A549 (cell line): ENCODE data around the gene RIMS4. TPM values are rescaled to one million over a fixed set of nuclear protein-coding genes. Genes with fewer than 3 reads are reported as not detected.

ENCODE experiments used
- ATAC-seq, 2 experiments: fragments of 200-7000 bp in 1 of 2; fragments of >200 bp in 1 of 2; cut with Nextera tagmentation in 1 of 2; cut with Tn5 transposase in 1 of 2; 3 replicates each; pipeline versions ENCODE4 v1.8.0 to v1.9.1; 2018 to 2020; ENCODE audit warnings: mild to moderate bottlenecking in 1 of 2, moderate library complexity in 1 of 2
- CTCF ChIA-PET: fragments of 300-600 bp; sonication (Branson Sonifier 250); formaldehyde crosslinking; extraction: SDS; loops from one replicate; lab custom pipeline; 2021; ENCODE audit warnings: antibody characterized with exemption, inconsistent platforms; lab: Yijun Ruan, JAX
- POLR2A ChIA-PET: fragments of 350-600 bp; formaldehyde crosslinking; extraction: SDS; loops from one replicate; lab custom pipeline; 2021; ENCODE audit warnings: antibody characterized with exemption, inconsistent platforms; lab: Yijun Ruan, JAX
- DNase-seq, 2 experiments: peaks; one replicate each; pipeline versions ENCODE4 v3.0.0 to v3.0.0-alpha.2; 2011 to 2016; ENCODE audit warnings: low read depth in 1 of 2, low spot score in 1 of 2
- FAIRE-seq: peaks from 2 replicates; lab custom pipeline; 2011; peaks lifted over from hg19 to GRCh38; lab: Jason Lieb, UNC
- H3K27ac ChIP-seq, 2 experiments: fragments of >200 bp; sonication (Bioruptor Twin); formaldehyde crosslinking; 3 replicates each; pipeline ENCODE4 v1.5.1; 2016 to 2017
- H3K4me1 ChIP-seq: fragments of >200 bp; sonication (Bioruptor Twin); formaldehyde crosslinking; 3 replicates; pipeline ENCODE4 v1.6.1; 2016
- H3K4me2 ChIP-seq: fragments of >200 bp; sonication (Bioruptor Twin); formaldehyde crosslinking; 3 replicates; pipeline ENCODE4 v1.6.1; 2016
- H3K4me3 ChIP-seq: fragments of >200 bp; sonication (Bioruptor Twin); formaldehyde crosslinking; 3 replicates; pipeline ENCODE4 v1.5.1; 2016
- H3K9me3 ChIP-seq: fragments of >200 bp; sonication (Bioruptor Twin); formaldehyde crosslinking; 3 replicates; pipeline ENCODE4 v1.6.1; 2016
- ATOH8 ChIP-seq: fragments of 250-450 bp; sonication (Bioruptor Pico); IDR thresholded peaks from 2 replicates; pipeline ENCODE4 v1.5.0; 2020; ENCODE audit warnings: low read depth, mild to moderate bottlenecking, moderate library complexity
- ELK1 ChIP-seq: fragments of 150-350 bp; IDR thresholded peaks from 2 replicates; pipeline ENCODE4 v1.6.1; 2014; ENCODE audit warnings: low read depth, mild to moderate bottlenecking, low read length
- EP300 ChIP-seq, 2 experiments: fragments of >200 bp; sonication (Bioruptor Twin); formaldehyde crosslinking; IDR thresholded peaks; 2 replicates in 1 of 2; 3 replicates in 1 of 2; pipeline ENCODE4 v1.6.1; 2016 to 2017
- ESRRA ChIP-seq: fragments of 150-350 bp; IDR thresholded peaks from 2 replicates; pipeline ENCODE4 v1.6.1; 2014; ENCODE audit warnings: mild to moderate bottlenecking, low read length, borderline replicate concordance
- FOSL2 ChIP-seq, 2 experiments: fragments of 450-650 bp in 1 of 2; fragments of >200 bp in 1 of 2; sonication (Bioruptor Twin) in 1 of 2; formaldehyde crosslinking; IDR thresholded peaks; 2 replicates each; pipeline versions ENCODE4 v1.5.0 to v1.6.1; 2016 to 2020; ENCODE audit warnings: mild to moderate bottlenecking in 1 of 2, moderate library complexity in 1 of 2
- HEYL ChIP-seq: fragments of 250-450 bp; sonication (Bioruptor Pico); IDR thresholded peaks from 2 replicates; pipeline ENCODE4 v1.8.0; 2021; ENCODE audit warnings: mild to moderate bottlenecking, moderate library complexity
- HOXB13 ChIP-seq: fragments of 250-450 bp; sonication (Bioruptor Pico); IDR thresholded peaks from 2 replicates; pipeline ENCODE4 v1.5.0; 2020; ENCODE audit warnings: low read depth, mild to moderate bottlenecking, moderate library complexity
- MAFK ChIP-seq: fragments of 450-650 bp; IDR thresholded peaks from 2 replicates; pipeline ENCODE4 v1.6.1; 2014; ENCODE audit not compliant: partially characterized antibody
- MAX ChIP-seq: IDR thresholded peaks from 2 replicates; pipeline ENCODE4 v1.6.1; 2012
- MAZ ChIP-seq: fragments of 150-350 bp; IDR thresholded peaks from 2 replicates; pipeline ENCODE4 v1.6.1; 2014; ENCODE audit warnings: antibody characterized with exemption, low read depth, low read length, borderline replicate concordance
- NPAS2 ChIP-seq: fragments of 250-450 bp; sonication (Bioruptor Pico); IDR thresholded peaks from 2 replicates; pipeline ENCODE4 v1.8.0; 2022; ENCODE audit warnings: mild to moderate bottlenecking, moderate library complexity, borderline replicate concordance
- PHF8 ChIP-seq: fragments of 200-600 bp; sonication (generic); IDR thresholded peaks from 2 replicates; pipeline ENCODE4 v1.6.1; 2016; ENCODE audit warnings: low read depth, mild to moderate bottlenecking, antibody characterized with exemption, moderate library complexity, borderline replicate concordance
- RAD21 ChIP-seq, 2 experiments: fragments of >200 bp in 1 of 2; sonication (Bioruptor Twin) in 1 of 2; formaldehyde crosslinking in 1 of 2; IDR thresholded peaks in 1 of 2; conservative IDR thresholded peaks in 1 of 2; 2 replicates in 1 of 2; 3 replicates in 1 of 2; pipeline ENCODE4 v1.6.1; 2012 to 2018; ENCODE audit warnings: inconsistent platforms in 1 of 2
- REST ChIP-seq: fragments of 200-600 bp; sonication (generic); IDR thresholded peaks from 2 replicates; pipeline ENCODE4 v1.6.1; 2016; ENCODE audit warnings: antibody characterized with exemption, mild to moderate bottlenecking, moderate library complexity
- RFX5 ChIP-seq: fragments of 450-650 bp; IDR thresholded peaks from 2 replicates; pipeline ENCODE4 v1.7.1; 2014; ENCODE audit warnings: antibody characterized with exemption, mild to moderate bottlenecking, moderate library complexity
- SMC3 ChIP-seq: fragments of >200 bp; sonication (Bioruptor Twin); formaldehyde crosslinking; IDR thresholded peaks from 3 replicates; pipeline ENCODE4 v1.6.1; 2018; ENCODE audit warnings: inconsistent platforms
- SREBF2 ChIP-seq: fragments of 450-650 bp; IDR thresholded peaks from 2 replicates; pipeline ENCODE4 v1.6.1; 2014; ENCODE audit warnings: mild to moderate bottlenecking, moderate library complexity
- TFCP2L1 ChIP-seq: fragments of 250-450 bp; sonication (Bioruptor Pico); IDR thresholded peaks from 2 replicates; pipeline ENCODE4 v1.5.0; 2021; ENCODE audit warnings: mild to moderate bottlenecking
- TP53 ChIP-seq: fragments of 250-450 bp; sonication (Bioruptor Pico); IDR thresholded peaks from 2 replicates; pipeline ENCODE4 v1.5.0; 2021; ENCODE audit warnings: mild to moderate bottlenecking, moderate library complexity
- WGBS: methylation state at CpG from one replicate; pipeline ENCODE4 v1.1.6; 2017; ENCODE audit errors: missing lambda C conversion rate; 5-methylcytosine and 5-hydroxymethylcytosine counted together
- polyA plus RNA-seq, 4 experiments: library from polyadenylated mRNA; depleted of rRNA in 3 of 4; stranded (reverse); fragments of >200 nt; fragmentation: RNase III in 1 of 4; extraction: RNeasy Plus Mini Kit Qiagen cat#74134 plus additional on column Dnase treatment in 1 of 4; gene quantifications; 2 replicates in 3 of 4; 3 replicates in 1 of 4; pipeline ENCODE4 v1.2.3, GENCODE V29; 2011 to 2017

Gene RIMS4
- polyA plus RNA-seq, 2 of the 4 experiments (the other 2 are of a cell fraction) = 0.39 to 1.3 TPM

GRCh38 chr20:44850272-44850671 lies 39.9 kb upstream of the RIMS4 start:
- no peak for ATAC-seq
- no peak for TF ChIP-seq MAX
- no peak for TF ChIP-seq ELK1
- TF ChIP-seq SMC3 = no peak
- no peak for TF ChIP-seq RFX5
- TF ChIP-seq MAFK = peak; percentile 14
- H3K27ac ChIP-seq = no peak overlapping the region
- FAIRE-seq = no peak
- no peaks in the 10 kb centered on the region for H3K9me3 ChIP-seq
- ChIA-PET CTCF (interaction anchor here (1.0 to 1.5 kb wide), 3 partner anchors 17 to 103 kb away, joined by 3 to 7 read pairs (median 4); no protein-coding TSS in a partner anchor), POLR2A (no interaction called here)
- no peak overlapping the region for H3K4me2 ChIP-seq
- WGBS = 23% methylated on average over 3 of the region's 3 CpGs
- H3K4me1 ChIP-seq = no peaks in the 10 kb centered on the region
- no peak overlapping the region for H3K4me3 ChIP-seq
- no peak for DNase-seq

- Histone ChIP-seq H3K9me3 (no peaks in the 10 kb centered on the region), H3K4me2 (no peak overlapping the region)
- ATAC-seq (peak; percentile 59 to 66; a peak in 4 of 6 replicates), FAIRE-seq (no peak)
- WGBS = 12% methylated on average over 1 of the region's 1 CpG
- no peak for TF ChIP-seq PHF8
- TF ChIP-seq NPAS2 (CRISPR knock-in tag) = no peak
- TF ChIP-seq RAD21 (conservative IDR thresholded peaks at IDR 0.05 in 1 of 2, IDR thresholded peaks at IDR 0.05 in 1 of 2) = 0 out of 5 replicates have a peak, but pooled peaks of 1 of the 2 experiments have one; percentile 8
- TF ChIP-seq, all 56 proteins: peak for 1
- Histone ChIP-seq H3K4me1 (no peaks in the 10 kb centered on the region), H3K27ac (no peak overlapping the region), H3K4me3 (no peak overlapping the region)
- ChIA-PET CTCF (interaction anchor here (1.1 to 1.5 kb wide), 2 partner anchors 18 to 102 kb away, joined by 4 to 7 read pairs; no protein-coding TSS in a partner anchor), POLR2A (no interaction called here)
- peak in 1 of 2 experiments; percentile 26 for DNase-seq
Measured at GRCh38 chr20:44849703-44850102, 39.4 kb upstream of the RIMS4 start.

- H3K4me3 ChIP-seq = no peak overlapping the region
- POLR2A ChIA-PET = no interaction called here
- DNase-seq = no peak
- no peaks in the 10 kb centered on the region for H3K4me1 ChIP-seq
- FAIRE-seq = no peak
- H3K4me2 ChIP-seq = no peak overlapping the region
- CTCF ChIA-PET = interaction anchor here (1.4 kb wide), 1 partner anchor 101 kb away, joined by 5 read pairs; no protein-coding TSS in a partner anchor
- H3K27ac ChIP-seq = no peak overlapping the region
- no peaks in the 10 kb centered on the region for H3K9me3 ChIP-seq
- TF ChIP-seq MAFK = peak; percentile 73
- no peak for TF ChIP-seq FOSL2 (IDR thresholded peaks at IDR 0.05)
- TF ChIP-seq FOSL2 (CRISPR knock-in tag; IDR thresholded peaks at IDR 0.05) = 0 out of 2 replicates have a peak, but pooled peaks have one; percentile 29
- TF ChIP-seq SREBF2 = no peak
- WGBS = 15% methylated on average over 4 of the region's 4 CpGs
- no peak for ATAC-seq
Measured at GRCh38 chr20:44848254-44849015, 38.1 kb upstream of the RIMS4 start.

- Histone ChIP-seq H3K9me3 (peaks cover 12% of the 10 kb centered on the region), H3K27ac (no peak overlapping the region), H3K4me3 (no peak overlapping the region), H3K4me1 (no peaks in the 10 kb centered on the region), H3K4me2 (no peak overlapping the region)
- FAIRE-seq (no peak), ATAC-seq (no peak), DNase-seq (no peak)
- ChIA-PET CTCF (interaction anchor here (1.4 kb wide), 1 partner anchor 96 kb away, joined by 3 read pairs; no protein-coding TSS in a partner anchor), POLR2A (no interaction called here)
- 25% methylated on average over 5 of the region's 5 CpGs for WGBS
- TF ChIP-seq ELK1 = no peak
- no peak for TF ChIP-seq MAX
- TF ChIP-seq HEYL = no peak
- no peak for TF ChIP-seq ESRRA
- TF ChIP-seq MAZ = no peak
- TF ChIP-seq TP53 (CRISPR knock-in tag) = no peak
- no peak for TF ChIP-seq TFCP2L1 (CRISPR knock-in tag)
- TF ChIP-seq ATOH8 (CRISPR knock-in tag) = no peak
- TF ChIP-seq EP300 (IDR thresholded peaks at IDR 0.05) = no peak
- TF ChIP-seq REST = no peak
- TF ChIP-seq HOXB13 (CRISPR knock-in tag) = no peak
Measured at GRCh38 chr20:44843876-44844275, 33.5 kb upstream of the RIMS4 start.
